A673 (cell line): ENCODE measurements around the gene EXOC6B. TPM values are rescaled to one million over a fixed set of nuclear protein-coding genes. Genes with fewer than 3 reads are reported as not detected.
A peak's percentile ranks its signal among the peaks of the same experiment; 100 is the strongest.

ENCODE experiments used
- BruUV-seq: library from RNA; stranded (reverse); fragments of 400-500 nt; replicated peaks from 2 replicates; lab custom pipeline; 2021; lab: Mats Ljungman, UMichigan
- CTCF ChIA-PET: fragments of 300-600 bp; sonication (Branson Sonifier 250); formaldehyde crosslinking; loops from one replicate; lab custom pipeline; 2022; ENCODE audit warnings: antibody characterized with exemption; lab: Charles Lee
- POLR2A ChIA-PET: fragments of 300-600 bp; sonication (Branson Sonifier 250); formaldehyde crosslinking; loops from one replicate; lab custom pipeline; 2022; ENCODE audit warnings: antibody characterized with exemption; ENCODE audit not compliant: low non-redundant PET; lab: Charles Lee
- DNase-seq: peaks from one replicate; pipeline ENCODE4 v3.0.0-alpha.2; 2015; ENCODE audit warnings: low spot score
- H3K27ac ChIP-seq: fragments of 200-600 bp; sonication (generic); 2 replicates; pipeline ENCODE4 v1.5.1; 2016; ENCODE audit warnings: mixed run types, low read depth, mild to moderate bottlenecking, mixed read lengths, antibody characterized with exemption, low read length; ENCODE audit not compliant: poor library complexity, severe bottlenecking
- H3K27me3 ChIP-seq: fragments of 200-600 bp; sonication (generic); replicated peaks from 2 replicates; pipeline ENCODE4 v1.6.1; 2017; ENCODE audit warnings: mixed run types, low read depth, mild to moderate bottlenecking, mixed read lengths, antibody characterized with exemption, low read length; ENCODE audit not compliant: insufficient read depth, poor library complexity
- H3K36me3 ChIP-seq: fragments of 200-600 bp; sonication (generic); 2 replicates; pipeline ENCODE4 v1.6.1; 2016; ENCODE audit warnings: mixed run types, mild to moderate bottlenecking, mixed read lengths, antibody characterized with exemption, low read length; ENCODE audit not compliant: insufficient read depth, poor library complexity, severe bottlenecking
- H3K4me1 ChIP-seq: fragments of 200-600 bp; sonication (generic); 2 replicates; pipeline ENCODE4 v1.6.1; 2017; ENCODE audit warnings: mixed run types, mild to moderate bottlenecking, mixed read lengths, antibody characterized with exemption, low read length; ENCODE audit not compliant: insufficient read depth, poor library complexity, severe bottlenecking
- H3K4me3 ChIP-seq: fragments of 200-600 bp; sonication (generic); 2 replicates; pipeline ENCODE4 v1.5.1; 2016; ENCODE audit warnings: low read depth, mixed run types, mild to moderate bottlenecking, mixed read lengths, low read length; ENCODE audit not compliant: poor library complexity, severe bottlenecking
- H3K9me3 ChIP-seq: fragments of 200-600 bp; sonication (generic); 2 replicates; pipeline ENCODE4 v1.6.1; 2016; ENCODE audit warnings: mixed run types, low read depth, mild to moderate bottlenecking, mixed read lengths, antibody characterized with exemption, low read length; ENCODE audit not compliant: poor library complexity, severe bottlenecking
- CTCF ChIP-seq: fragments of 300-800, 200-600 bp; sonication (generic); conservative IDR thresholded peaks from 2 replicates; pipeline ENCODE4 v1.5.1; 2017; ENCODE audit warnings: low read depth, mild to moderate bottlenecking, antibody characterized with exemption, low read length, moderate library complexity, mixed read lengths
- EZH2 ChIP-seq: fragments of 200-600 bp; sonication (generic); IDR thresholded peaks from 2 replicates; pipeline ENCODE4 v1.6.1; 2017; ENCODE audit warnings: borderline replicate concordance, low read depth, mild to moderate bottlenecking, mixed read lengths, antibody characterized with exemption, low read length; ENCODE audit not compliant: poor library complexity, severe bottlenecking
- intact Hi-C: fragments of 100-400 bp; cut with micrococcal nuclease; formaldehyde crosslinking; loops from one replicate; pipeline ENCODE4 v1.10.0; 2022; ENCODE audit not compliant: unreplicated experiment
- total RNA-seq: library from RNA; stranded (reverse); gene quantifications from 2 replicates; pipeline ENCODE4 v1.2.3, GENCODE V29; 2021

The EXOC6B gene
- total RNA-seq, 1 experiment from 2014 or later: 138 TPM

DNA sequence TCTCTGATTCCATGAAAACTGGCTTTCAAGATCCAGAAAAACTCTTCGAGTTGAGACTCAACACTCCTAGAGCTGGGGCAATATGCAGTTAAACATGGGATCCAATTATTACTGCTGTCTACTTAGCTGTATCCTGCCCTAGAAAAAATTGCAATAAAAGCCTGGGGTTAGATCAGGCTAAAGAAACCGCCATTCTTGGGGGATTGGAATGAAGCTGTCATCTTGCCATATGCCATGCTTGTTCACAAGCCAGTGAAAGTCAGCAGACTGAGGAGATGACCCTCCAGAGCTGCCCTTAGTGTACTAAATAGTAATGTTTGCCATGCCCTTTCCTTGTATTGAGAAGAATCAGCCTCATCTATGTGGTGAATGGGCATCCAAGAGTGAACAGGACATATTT lies 647.3 kb downstream of the EXOC6B start:
- no TSS peak for BruUV-seq
- no peak for TF ChIP-seq CTCF
- no peak for TF ChIP-seq EZH2

DNA sequence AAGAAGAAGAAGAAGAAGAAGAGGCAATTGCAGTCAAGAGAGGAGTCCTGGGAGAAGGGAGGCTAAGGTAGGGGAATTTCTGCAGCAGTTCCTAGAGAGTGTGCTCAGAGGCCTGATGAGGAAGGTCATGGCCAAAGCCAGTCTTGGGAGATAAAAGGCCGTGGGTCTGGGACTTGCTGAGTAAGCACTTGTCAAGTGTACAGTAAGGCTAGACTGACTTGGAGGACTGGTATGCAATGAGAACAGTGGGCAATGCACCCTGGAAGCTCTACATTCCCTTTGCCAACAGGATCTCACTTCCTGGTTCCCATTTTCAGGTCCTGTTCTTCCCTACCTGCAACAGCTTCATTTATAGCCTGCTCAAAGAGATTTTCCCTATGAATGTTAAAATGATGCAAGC lies 649.6 kb downstream of the EXOC6B start:
- no TSS peak for BruUV-seq
- Histone ChIP-seq H3K4me3 (no peak overlapping the region), H3K4me1 (peaks cover 10% of the 10 kb centered on the region), H3K27ac (no peak overlapping the region), H3K36me3 (peaks cover 34% of the 10 kb centered on the region), H3K27me3 (no peaks in the 10 kb centered on the region), H3K9me3 (no peaks in the 10 kb centered on the region)
- ChIA-PET POLR2A (no interaction called here), CTCF (no interaction called here)
- no peak for TF ChIP-seq EZH2
- DNase-seq: no peak
- intact Hi-C loops: no loop called here

More for the DNA sequence above, 647.3 kb downstream of the EXOC6B start:
- CTCF ChIA-PET: no interaction called here
- POLR2A ChIA-PET: no interaction called here
- peaks cover 8% of the 10 kb centered on the region for H3K4me1 ChIP-seq
- H3K27ac ChIP-seq: no peak overlapping the region
- H3K4me3 ChIP-seq: no peak overlapping the region
- intact Hi-C loops: no loop called here
- H3K9me3 ChIP-seq: no peaks in the 10 kb centered on the region
- peaks cover 34% of the 10 kb centered on the region for H3K36me3 ChIP-seq
- no peaks in the 10 kb centered on the region for H3K27me3 ChIP-seq
- DNase-seq: no peak

- intact Hi-C loops: no loop called here
- H3K36me3 ChIP-seq: peaks cover 34% of the 10 kb centered on the region
- H3K4me3 ChIP-seq: no peak overlapping the region
- peaks cover 10% of the 10 kb centered on the region for H3K4me1 ChIP-seq
- TF ChIP-seq CTCF: no peak
- TF ChIP-seq EZH2: no peak
- POLR2A ChIA-PET: no interaction called here
- CTCF ChIA-PET: no interaction called here
- H3K9me3 ChIP-seq: no peaks in the 10 kb centered on the region
- no peaks in the 10 kb centered on the region for H3K27me3 ChIP-seq
- H3K27ac ChIP-seq: no peak overlapping the region
- no peak for DNase-seq
- BruUV-seq: no TSS peak
These were observed 650.2 kb downstream of the EXOC6B start for GRCh38 chr2:72175636-72176035.

DNA sequence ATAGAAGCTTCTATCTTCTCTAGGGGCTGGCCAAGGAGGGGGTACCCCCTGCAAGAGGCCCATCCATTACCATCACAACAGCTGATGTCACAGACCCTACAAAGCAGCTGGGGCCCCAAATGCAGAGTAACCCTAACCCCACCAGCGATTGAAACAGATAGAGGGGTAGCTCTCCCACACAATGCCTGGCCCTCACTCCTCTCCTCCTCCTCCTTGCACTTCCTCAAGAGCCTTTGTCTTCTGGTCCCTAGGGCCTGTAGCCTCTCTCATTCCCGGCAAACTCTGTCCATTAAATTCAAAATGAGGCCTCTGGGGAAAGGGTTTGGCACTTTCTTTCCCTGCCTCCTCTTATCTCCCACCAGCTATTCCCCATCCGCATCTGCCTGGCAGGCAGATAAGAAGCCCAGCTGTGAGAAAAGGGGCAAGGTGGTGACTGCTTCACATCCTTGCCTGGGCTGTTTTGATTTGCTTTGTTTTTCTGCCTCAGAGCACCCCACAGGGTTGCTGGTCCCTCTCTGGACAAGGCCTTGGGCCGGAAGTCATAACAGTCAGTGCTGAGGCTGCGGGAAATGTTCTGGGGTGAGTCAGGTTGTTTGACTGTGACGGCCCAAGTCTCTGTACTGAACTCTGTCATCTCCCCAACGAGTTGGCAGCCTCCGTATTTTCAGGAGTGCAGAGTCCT lies 652.1 kb downstream of the EXOC6B start:
- ChIA-PET CTCF (no interaction called here), POLR2A (no interaction called here)
- Histone ChIP-seq H3K36me3 (peaks cover 27% of the 10 kb centered on the region), H3K27ac (no peak overlapping the region), H3K9me3 (no peaks in the 10 kb centered on the region), H3K27me3 (no peaks in the 10 kb centered on the region), H3K4me3 (no peak overlapping the region), H3K4me1 (peaks cover 10% of the 10 kb centered on the region)
- peak; percentile 37 for DNase-seq
- no TSS peak for BruUV-seq
- TF ChIP-seq EZH2: no peak
- TF ChIP-seq CTCF: no peak
- intact Hi-C loops: no loop called here
